Cardiac muscle cell (in vitro differentiated cells and primary cell): Measurements from ENCODE around the gene NOS1. TPM values are rescaled to one million over a fixed set of nuclear protein-coding genes. Genes with fewer than 3 reads are reported as not detected.

Experiments
- DNase-seq, 2 donors: peaks; one replicate each; pipeline versions ENCODE4 v3.0.0 to v3.0.0-alpha.2; 2010 to 2017; ENCODE audit warnings: low read depth in 1 of 2, low spot score in 1 of 2
- H3K27ac ChIP-seq: fragments of 200-600 bp; sonication (generic); 2 replicates; pipeline ENCODE4 v1.5.1; 2016
- H3K27me3 ChIP-seq: fragments of 200-600 bp; sonication (generic); 2 replicates; pipeline ENCODE4 v1.6.0; 2016; ENCODE audit warnings: control low read depth
- H3K36me3 ChIP-seq: fragments of 200-600 bp; sonication (generic); 2 replicates; pipeline ENCODE4 v1.5.1; 2016; ENCODE audit warnings: control low read depth
- H3K4me1 ChIP-seq: fragments of 200-600 bp; sonication (generic); 2 replicates; pipeline ENCODE4 v1.8.1; 2017; ENCODE audit warnings: low read depth, mild to moderate bottlenecking, mixed run types
- H3K4me3 ChIP-seq: fragments of 200-600 bp; sonication (generic); 2 replicates; pipeline ENCODE4 v1.5.1; 2016; ENCODE audit warnings: mild to moderate bottlenecking
- H3K9me3 ChIP-seq: fragments of 200-600 bp; sonication (generic); 2 replicates; pipeline ENCODE4 v1.5.1; 2017; ENCODE audit warnings: low read depth, mild to moderate bottlenecking, control low read depth
- CTCF ChIP-seq: IDR thresholded peaks from 2 replicates; pipeline ENCODE4 v1.5.1; 2012; ENCODE audit warnings: low read depth, mild to moderate bottlenecking, low read length
- polyA plus RNA-seq: library from polyadenylated mRNA; unstranded; fragments of >200 nt; fragmentation: Nextera tagmentation; extraction: Ambion mirVana; gene quantifications from 2 replicates; pipeline ENCODE4 v1.2.1, GENCODE V29; 2016
- total RNA-seq: library from RNA; depleted of rRNA; stranded (reverse); fragments of >200 nt; gene quantifications from 2 replicates; pipeline ENCODE4 v1.2.3, GENCODE V29; 2016

Gene NOS1
- total and polyA plus RNA-seq, 2 experiments from 2014 or later = not detected

- Histone ChIP-seq H3K9me3 (no peaks in the 10 kb centered on the region), H3K4me3 (no peak overlapping the region), H3K27ac (no peak overlapping the region), H3K27me3 (no peaks in the 10 kb centered on the region), H3K36me3 (no peaks in the 10 kb centered on the region), H3K4me1 (no peaks in the 10 kb centered on the region)
- no peak for TF ChIP-seq CTCF
- DNase-seq = no peak
Observed at GRCh38 chr12:117298648-117299225, 62.7 kb downstream of the NOS1 start.

- no peaks in the 10 kb centered on the region for H3K4me1 ChIP-seq
- H3K27me3 ChIP-seq = no peaks in the 10 kb centered on the region
- H3K36me3 ChIP-seq = no peaks in the 10 kb centered on the region
- H3K27ac ChIP-seq = no peak overlapping the region
- DNase-seq = no peak
- no peak for TF ChIP-seq CTCF
- H3K4me3 ChIP-seq = no peak overlapping the region
- H3K9me3 ChIP-seq = no peaks in the 10 kb centered on the region
Observed at GRCh38 chr12:117298191-117298590, 63.2 kb downstream of the NOS1 start.

- H3K4me1 ChIP-seq = no peaks in the 10 kb centered on the region
- H3K27me3 ChIP-seq = no peaks in the 10 kb centered on the region
- H3K27ac ChIP-seq = no peak overlapping the region
- DNase-seq = no peak
- no peak for TF ChIP-seq CTCF
- H3K4me3 ChIP-seq = no peak overlapping the region
- H3K36me3 ChIP-seq = no peaks in the 10 kb centered on the region
- no peaks in the 10 kb centered on the region for H3K9me3 ChIP-seq
Observed at GRCh38 chr12:117294189-117294603, 67.2 kb downstream of the NOS1 start.

GRCh38 chr12:117293510-117293909 lies 67.9 kb downstream of the NOS1 start:
- DNase-seq = no peak
- Histone ChIP-seq H3K27me3 (no peaks in the 10 kb centered on the region), H3K4me3 (no peak overlapping the region), H3K27ac (no peak overlapping the region), H3K36me3 (no peaks in the 10 kb centered on the region), H3K9me3 (no peaks in the 10 kb centered on the region), H3K4me1 (no peaks in the 10 kb centered on the region)
- TF ChIP-seq CTCF = no peak

- no peak for DNase-seq
- H3K9me3 ChIP-seq = no peaks in the 10 kb centered on the region
- no peak overlapping the region for H3K27ac ChIP-seq
- H3K36me3 ChIP-seq = no peaks in the 10 kb centered on the region
- H3K27me3 ChIP-seq = no peaks in the 10 kb centered on the region
- no peak for TF ChIP-seq CTCF
- no peaks in the 10 kb centered on the region for H3K4me1 ChIP-seq
- no peak overlapping the region for H3K4me3 ChIP-seq
Observed at GRCh38 chr12:117292688-117293087, 68.7 kb downstream of the NOS1 start.
